ENCODE data around the gene LNPEP. TPM values are rescaled to one million over a fixed set of nuclear protein-coding genes. Genes with fewer than 3 reads are reported as not detected.

LNPEP gene
- total RNA-seq, 1 donor from 2014 or later, result 13.2 TPM

DNA sequence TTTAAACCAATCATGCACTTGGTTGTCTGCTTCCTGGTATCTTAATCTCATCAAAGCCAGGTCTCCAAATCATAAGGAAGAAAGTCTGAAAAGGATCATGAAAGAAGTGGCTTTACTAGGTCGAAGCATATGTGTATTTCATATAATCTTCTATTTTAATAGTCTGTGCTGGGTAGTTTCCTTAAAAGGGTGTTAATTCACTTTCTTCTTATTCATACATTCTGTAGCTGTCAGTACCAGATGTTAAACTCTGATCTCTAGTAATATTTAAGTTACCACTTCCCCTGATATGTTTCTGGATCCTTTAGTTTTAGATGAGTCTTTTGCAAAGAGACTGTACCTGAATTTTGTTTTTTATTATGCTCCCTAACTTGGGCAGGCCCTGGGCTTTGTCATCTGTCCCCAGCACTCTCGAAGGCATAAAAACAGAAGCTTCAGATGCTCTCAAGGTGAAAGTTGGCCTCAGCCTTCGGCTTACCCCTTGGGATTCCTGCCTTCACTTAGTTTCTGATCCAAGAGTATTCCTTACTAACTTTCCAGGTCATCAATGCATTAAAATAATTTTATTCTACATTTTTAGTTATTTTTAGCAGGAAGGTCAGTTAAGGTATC lies 15.0 kb upstream of the LNPEP start:
- no peaks in the 10 kb centered on the region for H3K27me3 Mint-ChIP-seq (ENCODE audit: unreplicated experiment)
- no peak overlapping the region for H3K4me3 Mint-ChIP-seq (ENCODE audit: unreplicated experiment)
- no peaks in the 10 kb centered on the region for H3K9me3 Mint-ChIP-seq (ENCODE audit: unreplicated experiment)
- no peaks in the 10 kb centered on the region for H3K36me3 Mint-ChIP-seq (ENCODE audit: low read depth, unreplicated experiment)
- no peaks in the 10 kb centered on the region for H3K4me1 Mint-ChIP-seq (ENCODE audit: unreplicated experiment)
- H3K27ac Mint-ChIP-seq (ENCODE audit: unreplicated experiment), result no peak overlapping the region
- DNase-seq (ENCODE audit: low spot score), result no peak
- TF ChIP-seq, protein P1, sequence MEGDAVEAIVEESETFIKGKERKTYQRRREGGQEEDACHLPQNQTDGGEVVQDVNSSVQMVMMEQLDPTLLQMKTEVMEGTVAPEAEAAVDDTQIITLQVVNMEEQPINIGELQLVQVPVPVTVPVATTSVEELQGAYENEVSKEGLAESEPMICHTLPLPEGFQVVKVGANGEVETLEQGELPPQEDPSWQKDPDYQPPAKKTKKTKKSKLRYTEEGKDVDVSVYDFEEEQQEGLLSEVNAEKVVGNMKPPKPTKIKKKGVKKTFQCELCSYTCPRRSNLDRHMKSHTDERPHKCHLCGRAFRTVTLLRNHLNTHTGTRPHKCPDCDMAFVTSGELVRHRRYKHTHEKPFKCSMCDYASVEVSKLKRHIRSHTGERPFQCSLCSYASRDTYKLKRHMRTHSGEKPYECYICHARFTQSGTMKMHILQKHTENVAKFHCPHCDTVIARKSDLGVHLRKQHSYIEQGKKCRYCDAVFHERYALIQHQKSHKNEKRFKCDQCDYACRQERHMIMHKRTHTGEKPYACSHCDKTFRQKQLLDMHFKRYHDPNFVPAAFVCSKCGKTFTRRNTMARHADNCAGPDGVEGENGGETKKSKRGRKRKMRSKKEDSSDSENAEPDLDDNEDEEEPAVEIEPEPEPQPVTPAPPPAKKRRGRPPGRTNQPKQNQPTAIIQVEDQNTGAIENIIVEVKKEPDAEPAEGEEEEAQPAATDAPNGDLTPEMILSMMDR (IDR thresholded peaks at IDR 0.05; ENCODE audit: unreplicated experiment), result no peak

DNA sequence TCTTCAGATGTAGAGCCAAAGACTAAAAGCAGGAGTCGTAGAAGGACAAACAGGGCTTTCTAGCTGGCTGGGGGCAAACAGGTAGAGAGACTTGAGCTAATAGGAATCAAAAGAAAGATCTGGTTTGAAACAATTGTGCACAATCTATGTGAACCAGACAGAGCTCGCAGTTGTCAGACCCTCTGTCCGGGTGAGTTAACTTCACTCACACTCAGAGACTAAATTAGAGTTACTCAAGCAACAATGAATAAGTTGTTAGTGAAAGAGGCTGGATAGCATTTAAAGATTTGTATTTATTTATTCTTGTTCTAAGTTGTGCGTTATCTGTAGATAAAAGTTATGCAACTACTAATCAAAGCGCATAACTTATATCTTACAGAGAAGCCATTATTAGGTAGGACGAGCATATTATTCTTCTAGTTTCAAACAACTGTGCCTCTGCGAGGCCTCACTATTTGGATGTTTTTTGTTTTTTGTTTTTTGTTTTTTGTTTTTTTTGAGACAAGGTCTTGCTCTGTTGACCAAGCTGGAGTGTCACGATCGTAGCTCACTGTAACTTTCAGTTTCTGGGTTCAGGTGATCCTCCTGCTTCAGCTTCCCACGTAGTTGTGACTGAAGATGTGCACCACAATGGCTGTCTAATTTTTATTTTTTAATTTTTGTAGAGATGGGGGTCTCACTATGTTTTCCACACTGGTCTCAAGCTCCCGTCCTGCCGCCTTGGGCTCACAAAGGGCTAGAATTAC lies 13.2 kb upstream of the LNPEP start:
- TF ChIP-seq, protein P1 (IDR thresholded peaks at IDR 0.05; ENCODE audit: unreplicated experiment), result no peak
- Mint-ChIP-seq H3K27ac (ENCODE audit: unreplicated experiment) (no peak overlapping the region), H3K36me3 (ENCODE audit: low read depth, unreplicated experiment) (no peaks in the 10 kb centered on the region), H3K4me3 (ENCODE audit: unreplicated experiment) (no peak overlapping the region), H3K4me1 (ENCODE audit: unreplicated experiment) (no peaks in the 10 kb centered on the region), H3K27me3 (ENCODE audit: unreplicated experiment) (no peaks in the 10 kb centered on the region), H3K9me3 (ENCODE audit: unreplicated experiment) (no peaks in the 10 kb centered on the region)
- no peak for DNase-seq (ENCODE audit: low spot score)

DNA sequence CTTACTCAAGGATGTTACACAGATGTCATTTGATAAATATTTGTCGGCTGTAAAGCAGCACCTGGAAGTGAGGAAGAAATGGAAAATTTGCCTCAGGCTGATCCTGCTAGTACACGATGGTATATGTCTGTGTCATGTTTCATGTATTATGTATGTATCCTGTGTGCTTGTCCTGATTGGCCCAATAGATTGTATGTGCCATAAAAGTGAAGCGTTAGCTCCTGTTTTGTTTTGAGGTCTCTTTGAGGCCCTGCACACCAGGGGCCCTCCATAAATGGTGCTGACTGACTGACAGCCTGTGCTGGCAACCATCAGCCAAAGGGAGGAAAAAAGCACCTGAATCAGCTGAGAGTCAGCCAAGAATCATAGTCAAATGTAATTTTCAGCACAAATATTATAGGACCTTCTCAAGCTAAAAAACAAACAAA lies 11.8 kb upstream of the LNPEP start:
- H3K9me3 Mint-ChIP-seq (ENCODE audit: unreplicated experiment), result no peaks in the 10 kb centered on the region
- no peaks in the 10 kb centered on the region for H3K4me1 Mint-ChIP-seq (ENCODE audit: unreplicated experiment)
- no peak for DNase-seq (ENCODE audit: low spot score)
- no peaks in the 10 kb centered on the region for H3K36me3 Mint-ChIP-seq (ENCODE audit: low read depth, unreplicated experiment)
- H3K4me3 Mint-ChIP-seq (ENCODE audit: unreplicated experiment), result no peak overlapping the region
- H3K27me3 Mint-ChIP-seq (ENCODE audit: unreplicated experiment), result no peaks in the 10 kb centered on the region
- TF ChIP-seq, protein P1 (IDR thresholded peaks at IDR 0.05; ENCODE audit: unreplicated experiment), result no peak
- H3K27ac Mint-ChIP-seq (ENCODE audit: unreplicated experiment), result no peak overlapping the region

DNA sequence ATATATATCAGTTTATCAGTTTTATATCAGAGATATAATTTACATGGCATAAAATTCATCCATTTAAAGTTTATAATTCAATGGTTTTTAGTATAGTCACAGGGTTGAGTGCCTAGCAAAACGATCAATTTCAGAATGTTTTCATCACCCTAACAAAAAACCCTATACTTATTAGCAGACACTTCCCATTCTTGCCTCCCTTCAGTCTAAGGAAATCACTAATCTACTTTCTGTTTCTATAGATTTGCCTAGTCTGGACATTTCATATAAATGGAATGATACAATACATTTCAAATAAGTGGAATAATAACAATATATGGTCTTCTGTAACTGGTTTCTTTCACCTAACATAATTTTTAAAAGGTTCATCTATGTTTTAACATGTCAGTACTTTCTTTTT lies 9.6 kb upstream of the LNPEP start:
- H3K4me3 Mint-ChIP-seq (ENCODE audit: unreplicated experiment), result no peak overlapping the region
- TF ChIP-seq, protein P1 (IDR thresholded peaks at IDR 0.05; ENCODE audit: unreplicated experiment), result no peak

DNA sequence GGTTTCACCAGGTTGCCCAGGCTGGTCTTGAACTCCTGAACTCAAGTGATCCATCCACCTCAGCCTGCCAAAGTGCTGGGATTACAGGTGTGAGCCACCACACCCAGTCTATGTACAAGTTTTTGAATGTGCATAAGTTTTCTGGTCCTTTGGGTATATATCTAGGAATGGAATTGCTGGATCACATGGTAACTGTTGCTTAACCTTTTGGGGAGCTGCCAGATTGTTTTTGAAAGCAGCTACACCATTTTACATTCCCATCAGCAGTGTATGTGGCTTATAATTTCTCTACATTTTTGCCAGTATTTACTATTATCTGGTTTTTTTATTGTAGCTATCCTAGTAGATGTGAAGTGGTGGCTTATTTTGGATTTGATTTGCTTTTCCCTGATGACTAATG lies 8.9 kb upstream of the LNPEP start:
- H3K9me3 Mint-ChIP-seq (ENCODE audit: unreplicated experiment), result no peaks in the 10 kb centered on the region
- no peak for DNase-seq (ENCODE audit: low spot score)
- no peaks in the 10 kb centered on the region for H3K36me3 Mint-ChIP-seq (ENCODE audit: low read depth, unreplicated experiment)
- H3K4me1 Mint-ChIP-seq (ENCODE audit: unreplicated experiment), result peaks cover 3% of the 10 kb centered on the region
- no peak overlapping the region for H3K4me3 Mint-ChIP-seq (ENCODE audit: unreplicated experiment)
- H3K27me3 Mint-ChIP-seq (ENCODE audit: unreplicated experiment), result peaks cover 4% of the 10 kb centered on the region
- TF ChIP-seq, protein P1 (IDR thresholded peaks at IDR 0.05; ENCODE audit: unreplicated experiment), result no peak
- no peak overlapping the region for H3K27ac Mint-ChIP-seq (ENCODE audit: unreplicated experiment)

More for the DNA sequence above, 9.6 kb upstream of the LNPEP start:
- H3K9me3 Mint-ChIP-seq (ENCODE audit: unreplicated experiment), result no peaks in the 10 kb centered on the region
- H3K36me3 Mint-ChIP-seq (ENCODE audit: low read depth, unreplicated experiment), result no peaks in the 10 kb centered on the region
- DNase-seq (ENCODE audit: low spot score), result no peak
- peaks cover 3% of the 10 kb centered on the region for H3K4me1 Mint-ChIP-seq (ENCODE audit: unreplicated experiment)
- no peak overlapping the region for H3K27ac Mint-ChIP-seq (ENCODE audit: unreplicated experiment)
- peaks cover 3% of the 10 kb centered on the region for H3K27me3 Mint-ChIP-seq (ENCODE audit: unreplicated experiment)
